Caco-2 (cell line): ENCODE measurements around the gene ATP5PD. TPM values are rescaled to one million over a fixed set of nuclear protein-coding genes. Genes with fewer than 3 reads are reported as not detected.

Experiments
- BruUV-seq: library from RNA; stranded (reverse); fragments of 400-500 nt; replicated peaks from 2 replicates; lab custom pipeline; 2021; lab: Mats Ljungman, UMichigan
- CTCF ChIA-PET: fragments of 300-600 bp; sonication (Branson Sonifier 250); formaldehyde crosslinking; loops from one replicate; lab custom pipeline; 2022; ENCODE audit warnings: antibody characterized with exemption; lab: Charles Lee
- POLR2A ChIA-PET: fragments of 300-600 bp; sonication (Branson Sonifier 250); formaldehyde crosslinking; loops from one replicate; lab custom pipeline; 2022; ENCODE audit warnings: antibody characterized with exemption; lab: Charles Lee
- DNase-seq, 2 experiments: peaks; one replicate each; pipeline versions ENCODE4 v3.0.0 to v3.0.0-alpha.2; 2020 to 2022
- H3K27me3 ChIP-seq: replicated peaks from 2 replicates; pipeline ENCODE4 v1.6.0; 2011; ENCODE audit warnings: low read length; ENCODE audit not compliant: control insufficient read depth, insufficient read depth
- H3K36me3 ChIP-seq: 2 replicates; pipeline ENCODE4 v1.5.1; 2011; ENCODE audit warnings: low read length; ENCODE audit not compliant: control insufficient read depth, insufficient read depth
- H3K4me1 ChIP-seq: fragments of 250-450 bp; sonication (Bioruptor Pico); 2 replicates; pipeline ENCODE4 v1.5.1; 2020; ENCODE audit warnings: mild to moderate bottlenecking
- H3K4me3 ChIP-seq: 2 replicates; pipeline ENCODE4 v1.5.1; 2011; ENCODE audit warnings: low read depth, mild to moderate bottlenecking, control low read depth, low read length
- H3K9me3 ChIP-seq: fragments of 250-450 bp; sonication (Bioruptor Pico); 2 replicates; pipeline ENCODE4 v1.5.1; 2020; ENCODE audit warnings: mild to moderate bottlenecking, moderate library complexity
- H3K27ac Mint-ChIP-seq: one replicate; pipeline ENCODE4 v1.8.0; 2022; ENCODE audit warnings: mixed read lengths; ENCODE audit not compliant: unreplicated experiment
- H3K27me3 Mint-ChIP-seq: one replicate; pipeline ENCODE4 v1.8.0; 2022; ENCODE audit warnings: mixed read lengths; ENCODE audit not compliant: insufficient read depth, unreplicated experiment
- H3K36me3 Mint-ChIP-seq: one replicate; pipeline ENCODE4 v1.8.0; 2022; ENCODE audit warnings: mild to moderate bottlenecking, mixed read lengths; ENCODE audit not compliant: insufficient read depth, unreplicated experiment
- H3K4me1 Mint-ChIP-seq: one replicate; pipeline ENCODE4 v1.8.0; 2022; ENCODE audit warnings: low read depth, mixed read lengths; ENCODE audit not compliant: unreplicated experiment
- H3K4me3 Mint-ChIP-seq: one replicate; pipeline ENCODE4 v1.8.0; 2022; ENCODE audit warnings: mild to moderate bottlenecking, moderate library complexity, mixed read lengths; ENCODE audit not compliant: unreplicated experiment
- H3K9me3 Mint-ChIP-seq: one replicate; pipeline ENCODE4 v1.8.0; 2022; ENCODE audit warnings: mixed read lengths; ENCODE audit not compliant: unreplicated experiment
- CTCF ChIP-seq, 2 experiments: fragments of 200-600 bp in 1 of 2; IDR thresholded peaks; 1 replicate in 1 of 2; 2 replicates in 1 of 2; pipeline versions ENCODE4 v1.5.1 to v1.8.0; 2011 to 2022; ENCODE audit warnings: antibody characterized with exemption in 1 of 2, control low read depth in 1 of 2, inconsistent platforms in 1 of 2, low read depth in 1 of 2, low read length in 1 of 2, mild to moderate bottlenecking in 1 of 2, moderate library complexity in 1 of 2; ENCODE audit not compliant: insufficient read depth in 1 of 2, severe bottlenecking in 1 of 2, unreplicated experiment in 1 of 2
- intact Hi-C: fragments of 100-400 bp; cut with micrococcal nuclease; formaldehyde crosslinking; loops from one replicate; pipeline ENCODE4 v1.10.0; 2022; ENCODE audit not compliant: unreplicated experiment
- total RNA-seq: library from RNA; stranded (reverse); gene quantifications from 2 replicates; pipeline ENCODE4 v1.2.3, GENCODE V29; 2022

The ATP5PD gene
- total RNA-seq, 1 experiment from 2014 or later = 316 TPM

DNA sequence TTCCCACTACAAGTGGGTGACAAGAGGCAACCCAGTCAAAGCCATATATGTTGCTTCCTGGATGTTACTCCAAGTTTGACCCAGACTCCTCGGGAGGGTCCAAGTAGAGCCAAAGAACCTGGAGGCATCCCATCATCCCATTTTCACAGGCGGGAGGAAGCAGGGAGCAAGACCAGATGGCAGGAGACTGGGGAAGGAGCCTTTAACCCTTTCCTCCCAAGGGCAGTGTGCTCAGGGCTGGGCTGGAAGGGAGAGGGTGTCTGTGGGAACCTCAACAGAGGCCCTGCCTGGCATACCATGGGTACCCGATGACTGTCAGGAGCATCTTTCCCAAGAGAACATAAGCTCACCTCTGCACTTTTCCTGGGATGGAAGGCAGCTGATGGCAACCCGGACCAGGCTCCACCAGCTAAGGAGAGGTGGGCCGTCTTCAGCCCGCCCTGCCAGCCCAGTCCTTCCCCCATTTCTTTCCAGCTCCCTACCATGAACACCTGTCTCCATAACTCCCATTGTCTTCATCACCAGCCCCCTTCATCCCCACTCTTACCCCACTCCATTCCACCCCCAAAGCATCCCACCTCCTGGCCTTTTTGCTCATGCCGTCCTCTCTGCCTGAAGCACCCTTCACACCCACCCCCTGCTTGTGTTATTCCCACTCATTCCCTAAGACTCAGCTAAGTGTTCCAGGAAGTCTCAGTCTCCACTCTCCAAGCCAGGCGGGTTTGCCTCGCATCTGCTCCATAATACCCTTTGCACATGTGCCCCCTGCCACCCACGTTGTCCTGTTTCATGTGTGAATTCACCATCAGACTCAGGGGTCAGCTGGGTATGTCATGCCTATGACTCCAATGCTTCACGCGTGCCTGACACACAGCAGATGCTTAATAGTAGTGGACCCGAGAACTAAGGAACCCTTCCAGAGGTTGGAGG lies 35.1 kb upstream of the ATP5PD start:
- intact Hi-C loops = no loop called here
- no peak for TF ChIP-seq CTCF (IDR thresholded peaks at IDR 0.05; ENCODE audit: insufficient read depth in 1 of 2, low read depth in 1 of 2, low read length in 1 of 2, severe bottlenecking in 1 of 2, unreplicated experiment in 1 of 2)
- Mint-ChIP-seq H3K9me3 (no peaks in the 10 kb centered on the region), H3K27ac (no peak overlapping the region), H3K4me1 (peaks cover 40% of the 10 kb centered on the region), H3K36me3 (peaks cover 16% of the 10 kb centered on the region), H3K27me3 (no peaks in the 10 kb centered on the region), H3K4me3 (no peak overlapping the region)
- ChIA-PET POLR2A (interaction anchor here (0.6 kb wide), 1 partner anchor 35 kb away, joined by 6 read pairs; the partner anchor contains the start of gene KCTD2), CTCF (interaction anchor here (0.7 kb wide), 1 partner anchor 27 kb away, joined by 3 read pairs; no protein-coding TSS in a partner anchor)
- no peak for DNase-seq
- no TSS peak for BruUV-seq
- Histone ChIP-seq H3K9me3 (no peaks in the 10 kb centered on the region), H3K4me1 (peaks cover 42% of the 10 kb centered on the region), H3K36me3 (no peaks in the 10 kb centered on the region), H3K4me3 (no peak overlapping the region), H3K27me3 (no peaks in the 10 kb centered on the region)

DNA sequence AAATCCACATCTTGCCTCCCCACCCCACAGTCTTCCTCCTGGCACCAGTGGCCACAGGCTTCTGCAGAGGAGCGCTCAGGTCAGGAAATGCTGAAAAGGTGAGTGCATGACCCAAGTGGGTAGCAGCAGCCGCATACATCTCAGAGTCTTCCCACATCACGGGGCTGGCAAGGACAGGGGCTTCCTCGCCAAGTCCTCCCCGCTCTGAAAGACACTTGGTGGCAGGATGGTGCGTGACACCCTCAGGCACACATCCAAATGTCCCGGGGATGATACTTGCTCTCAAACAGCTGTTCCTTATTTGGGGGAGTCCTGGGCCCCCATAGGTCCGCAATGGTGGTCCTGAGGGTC lies 32.2 kb upstream of the ATP5PD start:
- peak overlapping the region; percentile 95 for H3K4me3 Mint-ChIP-seq
- H3K4me1 ChIP-seq = peaks cover 32% of the 10 kb centered on the region
- no peaks in the 10 kb centered on the region for H3K9me3 Mint-ChIP-seq
- H3K27me3 ChIP-seq = no peaks in the 10 kb centered on the region
- no peak overlapping the region; the same call in 1 of the 2 replicates for H3K4me3 ChIP-seq
- DNase-seq = peak in 1 of 2 experiments; percentile 29
- POLR2A ChIA-PET = interaction anchor here (0.6 to 1.7 kb wide), 6 partner anchors 9 to 76 kb away, joined by 3 to 35 read pairs (median 5); partner anchors contain the start of genes ARMC7, JPT1 and SLC16A5
- no peaks in the 10 kb centered on the region for H3K27me3 Mint-ChIP-seq
- intact Hi-C loops = loop anchor here (2.0 kb wide), 1 partner anchor 14 kb away; no protein-coding TSS in a partner anchor
- peaks cover 27% of the 10 kb centered on the region for H3K4me1 Mint-ChIP-seq
- no peaks in the 10 kb centered on the region for H3K9me3 ChIP-seq
- H3K36me3 ChIP-seq = no peaks in the 10 kb centered on the region
- H3K36me3 Mint-ChIP-seq = peaks cover 11% of the 10 kb centered on the region
- BruUV-seq = TSS peak; percentile 64
- H3K27ac Mint-ChIP-seq = peak overlapping the region; percentile 93
- CTCF ChIA-PET = interaction anchor here (0.5 to 1.7 kb wide), 5 partner anchors 9 to 35 kb away, joined by 3 to 6 read pairs (median 3); partner anchors contain the start of gene SLC16A5
- no peak for TF ChIP-seq CTCF (IDR thresholded peaks at IDR 0.05; ENCODE audit: insufficient read depth in 1 of 2, low read depth in 1 of 2, low read length in 1 of 2, severe bottlenecking in 1 of 2, unreplicated experiment in 1 of 2)
